ENCODE measurements around the gene CLCN6.

The CLCN6 gene, protein sequence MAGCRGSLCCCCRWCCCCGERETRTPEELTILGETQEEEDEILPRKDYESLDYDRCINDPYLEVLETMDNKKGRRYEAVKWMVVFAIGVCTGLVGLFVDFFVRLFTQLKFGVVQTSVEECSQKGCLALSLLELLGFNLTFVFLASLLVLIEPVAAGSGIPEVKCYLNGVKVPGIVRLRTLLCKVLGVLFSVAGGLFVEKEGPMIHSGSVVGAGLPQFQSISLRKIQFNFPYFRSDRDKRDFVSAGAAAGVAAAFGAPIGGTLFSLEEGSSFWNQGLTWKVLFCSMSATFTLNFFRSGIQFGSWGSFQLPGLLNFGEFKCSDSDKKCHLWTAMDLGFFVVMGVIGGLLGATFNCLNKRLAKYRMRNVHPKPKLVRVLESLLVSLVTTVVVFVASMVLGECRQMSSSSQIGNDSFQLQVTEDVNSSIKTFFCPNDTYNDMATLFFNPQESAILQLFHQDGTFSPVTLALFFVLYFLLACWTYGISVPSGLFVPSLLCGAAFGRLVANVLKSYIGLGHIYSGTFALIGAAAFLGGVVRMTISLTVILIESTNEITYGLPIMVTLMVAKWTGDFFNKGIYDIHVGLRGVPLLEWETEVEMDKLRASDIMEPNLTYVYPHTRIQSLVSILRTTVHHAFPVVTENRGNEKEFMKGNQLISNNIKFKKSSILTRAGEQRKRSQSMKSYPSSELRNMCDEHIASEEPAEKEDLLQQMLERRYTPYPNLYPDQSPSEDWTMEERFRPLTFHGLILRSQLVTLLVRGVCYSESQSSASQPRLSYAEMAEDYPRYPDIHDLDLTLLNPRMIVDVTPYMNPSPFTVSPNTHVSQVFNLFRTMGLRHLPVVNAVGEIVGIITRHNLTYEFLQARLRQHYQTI

DNA sequence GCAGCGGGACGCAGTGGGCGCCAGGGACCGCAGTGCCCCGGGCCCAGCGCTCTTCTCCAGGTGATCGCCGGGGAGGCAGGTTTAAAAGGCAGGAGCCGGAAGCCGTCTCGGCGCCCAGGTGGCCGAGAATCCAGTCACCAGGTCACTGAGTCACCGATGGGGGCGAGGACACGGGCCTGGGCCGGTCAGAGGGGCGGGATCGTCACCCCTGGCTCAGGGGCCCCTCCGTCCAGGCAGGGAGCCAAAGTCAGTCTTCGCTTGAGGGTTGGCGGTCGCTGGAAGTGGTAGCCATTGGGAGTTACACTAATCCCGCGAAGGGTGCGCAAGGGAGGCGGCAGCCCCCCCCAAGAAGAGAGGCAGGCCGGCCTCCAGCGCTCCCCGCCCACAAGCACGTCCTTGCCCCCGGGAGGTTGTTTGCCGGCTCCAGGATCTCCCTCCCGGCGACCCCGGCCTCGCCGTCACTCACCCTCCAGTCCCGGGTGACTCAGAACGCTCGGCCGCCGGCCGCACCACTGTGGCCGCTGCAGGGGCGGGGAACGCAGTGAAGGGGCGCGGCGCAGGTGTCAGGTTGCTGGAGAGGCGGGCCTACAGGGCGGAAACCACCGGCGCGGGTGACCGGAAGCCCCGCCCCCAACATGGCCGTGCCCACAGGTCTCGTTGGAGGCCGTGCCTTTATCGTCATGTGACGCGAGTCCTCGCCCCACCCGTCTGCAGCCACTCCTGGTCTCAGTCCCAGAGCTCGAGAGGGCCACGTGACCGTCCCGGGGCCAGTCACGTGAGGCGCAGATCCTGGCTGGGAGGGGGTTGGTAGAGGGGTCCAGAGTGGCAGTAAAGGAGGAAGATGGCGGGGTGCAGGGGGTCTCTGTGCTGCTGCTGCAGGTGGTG lies at the start of gene CLCN6, which contains the start of gene MTHFR:
Gene CLCN6, plus strand, starts transcription at position 770 of the 885 bp plus-strand sequence. Its CDS starts 72 bp downstream, at position 842.
Gene MTHFR, minus strand, starts transcription at position 543 of the 885 bp plus-strand sequence. CDS start 2,848 bp downstream, outside the sequence.
- peak within 1 kb of the TSS; percentile 97 for H3K4me3 ChIP-seq (ENCODE audit: low read length)
- TF ChIP-seq ZNF274 (IDR thresholded peaks at IDR 0.05; ENCODE audit: low read depth, low read length): no peak

DNA sequence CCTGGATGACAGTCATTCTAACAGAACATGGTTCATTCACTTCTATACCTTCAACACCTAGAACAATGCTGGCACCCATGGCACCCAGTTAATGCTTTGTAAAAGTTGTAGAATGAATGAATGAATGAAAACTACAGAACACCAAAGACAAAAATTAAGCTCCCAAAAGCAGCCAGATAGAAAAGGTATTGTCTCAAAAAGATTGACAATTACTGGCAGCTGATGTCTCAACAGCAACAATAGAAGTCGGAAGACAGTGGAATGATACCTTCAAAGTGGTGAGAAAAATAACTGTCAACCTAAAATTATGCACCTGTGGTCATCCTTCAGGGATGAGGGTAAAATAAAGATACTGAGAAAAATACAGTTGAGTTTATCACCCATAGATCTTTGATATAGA lies 48.9 kb upstream of the CLCN6 start:
- no peak for TF ChIP-seq ZNF274 (IDR thresholded peaks at IDR 0.05; ENCODE audit: low read depth, low read length)
- no peak overlapping the region for H3K4me3 ChIP-seq (ENCODE audit: low read length)

DNA sequence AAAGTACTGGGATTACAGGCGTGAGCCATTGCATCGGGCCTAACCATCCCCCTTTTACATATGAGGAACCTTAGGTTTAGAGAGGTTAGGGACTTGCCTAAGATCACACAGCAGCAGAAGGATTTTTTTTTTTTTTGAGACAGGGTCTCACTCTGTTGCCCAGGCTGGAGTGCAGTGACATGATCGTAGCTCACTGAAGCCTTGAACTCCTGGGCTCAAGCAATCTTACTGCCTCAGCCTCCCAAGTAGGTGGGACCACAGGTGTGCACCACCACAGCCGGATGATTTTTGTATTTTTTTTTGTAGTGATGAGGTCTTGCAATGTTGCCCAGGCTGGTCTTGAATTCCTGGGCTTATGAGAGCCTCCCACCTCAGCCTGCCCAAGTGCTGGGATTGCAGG lies 46.2 kb upstream of the CLCN6 start:
- TF ChIP-seq ZNF274 (IDR thresholded peaks at IDR 0.05; ENCODE audit: low read depth, low read length): no peak
- H3K4me3 ChIP-seq (ENCODE audit: low read length): no peak overlapping the region

DNA sequence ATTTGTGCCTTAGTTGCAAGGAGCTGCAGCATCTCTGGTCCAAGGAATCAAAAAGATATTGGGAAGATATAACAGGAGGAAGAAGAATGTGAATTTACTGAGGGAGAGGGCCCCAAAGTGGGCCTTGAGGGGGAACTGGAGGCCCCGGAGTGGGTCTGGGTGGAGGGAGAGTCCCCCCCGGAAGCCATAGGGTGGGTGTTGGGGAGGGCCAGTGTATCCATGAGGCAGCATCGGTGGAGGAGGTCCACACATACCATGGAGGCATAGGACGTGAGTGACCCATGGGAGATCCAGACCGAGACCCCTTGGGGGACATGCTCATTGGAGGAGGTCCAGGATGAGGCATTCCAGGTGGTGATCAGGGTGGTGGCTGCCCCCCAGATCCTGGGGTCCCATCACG lies 44.7 kb upstream of the CLCN6 start:
- no peak for TF ChIP-seq ZNF274 (IDR thresholded peaks at IDR 0.05; ENCODE audit: low read depth, low read length)
- H3K4me3 ChIP-seq (ENCODE audit: low read length): no peak overlapping the region

GRCh38 chr1:11761988-11762406 lies 44.0 kb upstream of the CLCN6 start, which contains the start of gene C1orf167:
C1orf167 (plus strand) TSS chr1:11762193; CDS start chr1:11764401, 2,208 bp downstream.
- H3K4me3 ChIP-seq (ENCODE audit: low read length): no peak within 1 kb of the TSS
- TF ChIP-seq ZNF274 (IDR thresholded peaks at IDR 0.05; ENCODE audit: low read depth, low read length): no peak

DNA sequence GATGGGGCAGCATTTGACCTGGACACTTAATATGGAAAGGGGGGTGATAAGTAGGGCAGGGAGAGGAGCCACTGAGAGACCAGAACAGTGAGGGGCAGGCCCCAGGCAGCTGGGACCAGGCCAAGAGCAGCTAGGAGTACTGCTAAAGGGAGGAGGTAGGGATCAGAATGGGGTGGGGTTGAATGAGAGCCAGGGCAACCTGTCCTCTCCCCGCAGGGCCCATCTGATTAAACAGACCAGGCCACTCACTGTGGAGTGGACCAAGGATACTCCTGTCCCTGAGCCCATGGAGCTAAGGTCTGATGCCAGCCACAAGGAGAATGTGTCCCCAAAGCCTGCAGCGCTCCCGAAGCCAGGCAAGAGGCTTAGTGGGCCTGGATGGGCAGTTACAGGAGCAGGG lies 41.9 kb upstream of the CLCN6 start:
- no peak overlapping the region for H3K4me3 ChIP-seq (ENCODE audit: low read length)
- no peak for TF ChIP-seq ZNF274 (IDR thresholded peaks at IDR 0.05; ENCODE audit: low read depth, low read length)

DNA sequence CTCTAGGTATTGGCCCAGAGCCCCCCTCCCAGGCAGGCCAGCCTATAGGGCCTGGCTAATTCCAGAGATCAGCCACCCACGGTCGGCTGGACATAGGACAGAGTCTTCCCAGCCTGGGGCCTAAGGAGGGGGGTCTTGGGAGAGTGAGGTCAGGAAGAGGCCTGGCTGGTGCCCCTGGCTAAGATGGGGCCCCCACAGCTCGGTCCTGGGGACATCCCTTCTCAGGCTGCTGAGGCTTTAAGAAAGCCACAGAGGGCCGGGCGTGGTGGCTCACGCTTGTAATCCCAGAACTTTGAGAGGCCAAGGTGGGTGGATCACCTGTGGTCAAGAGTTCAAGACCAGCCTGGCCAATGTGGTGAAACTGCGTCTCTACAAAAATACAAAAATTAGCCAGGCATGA lies 41.5 kb upstream of the CLCN6 start:
- H3K4me3 ChIP-seq (ENCODE audit: low read length): no peak overlapping the region
- TF ChIP-seq ZNF274 (IDR thresholded peaks at IDR 0.05; ENCODE audit: low read depth, low read length): no peak

- no peak overlapping the region for H3K4me3 ChIP-seq (ENCODE audit: low read length)
- no peak for TF ChIP-seq ZNF274 (IDR thresholded peaks at IDR 0.05; ENCODE audit: low read depth, low read length)
Measured at GRCh38 chr1:11765661-11766428, 40.1 kb upstream of the CLCN6 start.

GRCh38 chr1:11766429-11766776 lies 39.6 kb upstream of the CLCN6 start:
- no peak overlapping the region for H3K4me3 ChIP-seq (ENCODE audit: low read length)
- no peak for TF ChIP-seq ZNF274 (IDR thresholded peaks at IDR 0.05; ENCODE audit: low read depth, low read length)

DNA sequence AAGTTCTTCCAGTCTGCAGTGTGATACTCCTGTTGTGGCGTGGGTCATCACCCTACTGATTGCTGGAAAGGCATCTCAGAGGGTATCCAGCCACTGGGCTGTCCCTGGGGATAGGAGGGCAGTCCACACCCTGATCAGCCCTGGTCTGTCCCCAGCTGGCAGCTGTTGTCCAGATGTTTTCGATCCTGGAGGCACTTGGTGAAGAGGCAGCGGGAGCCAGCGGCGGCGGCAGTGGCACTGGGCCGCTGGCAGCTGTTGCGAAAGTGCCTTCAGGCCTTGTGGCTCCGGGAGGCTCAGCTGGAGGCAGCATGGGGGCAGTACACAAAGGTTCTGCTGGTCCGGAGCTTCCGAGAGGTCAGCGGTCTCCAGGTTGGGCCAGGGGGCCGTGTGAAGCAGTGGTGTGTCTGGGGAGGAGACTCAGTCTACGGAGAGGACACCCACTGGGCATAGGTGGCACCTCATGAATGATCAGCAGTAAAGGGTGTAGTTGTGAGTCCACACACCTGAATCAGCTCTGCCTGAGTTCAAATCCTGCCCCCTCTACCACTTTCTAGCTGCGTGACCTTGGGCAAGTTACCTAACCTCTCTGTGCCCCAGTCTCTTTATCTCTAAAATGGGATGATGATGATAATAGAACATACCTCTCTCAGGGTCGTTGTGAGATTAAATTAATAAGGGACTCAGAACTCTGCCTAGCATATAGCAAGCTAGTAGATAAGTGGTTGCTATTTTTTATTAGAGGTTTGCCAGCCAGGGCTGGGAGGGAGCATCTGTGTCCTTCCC lies 37.9 kb upstream of the CLCN6 start:
- no peak for TF ChIP-seq ZNF274 (IDR thresholded peaks at IDR 0.05; ENCODE audit: low read depth, low read length)
- H3K4me3 ChIP-seq (ENCODE audit: low read length): no peak overlapping the region

DNA sequence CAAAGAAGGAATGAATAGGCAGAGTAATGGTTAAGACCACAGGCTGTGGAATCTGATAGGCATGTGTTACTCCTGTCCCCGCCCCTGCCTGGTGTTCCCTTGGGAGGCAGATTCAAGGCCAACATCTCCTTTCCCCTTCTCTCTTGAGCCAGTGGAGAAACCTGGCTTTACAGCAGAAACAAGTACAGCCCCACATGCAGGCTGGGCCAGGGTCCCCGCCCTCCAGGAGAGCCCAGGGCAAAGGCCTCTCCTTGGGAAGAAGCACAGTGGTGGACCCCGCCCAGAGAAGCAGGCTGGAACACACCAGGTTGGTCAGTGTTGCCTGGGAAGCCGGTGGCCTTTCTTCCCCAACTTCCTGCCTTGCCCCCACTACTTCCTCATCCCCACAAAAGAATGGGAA lies 37.2 kb upstream of the CLCN6 start:
- no peak overlapping the region for H3K4me3 ChIP-seq (ENCODE audit: low read length)
- no peak for TF ChIP-seq ZNF274 (IDR thresholded peaks at IDR 0.05; ENCODE audit: low read depth, low read length)

- H3K4me3 ChIP-seq (ENCODE audit: low read length): no peak overlapping the region
- TF ChIP-seq ZNF274 (IDR thresholded peaks at IDR 0.05; ENCODE audit: low read depth, low read length): no peak
Measured at GRCh38 chr1:11769274-11769673, 36.7 kb upstream of the CLCN6 start.
